Jurkat, Clone E6-1 (cell line): ENCODE results near the gene GPI. TPM values are rescaled to one million over a fixed set of nuclear protein-coding genes. Genes with fewer than 3 reads are reported as not detected.
"Not testable (repeated sequence)": the region's sequence is repeated elsewhere in the genome, so short reads cannot be mapped to it uniquely, and the experiment has no call there.

Experiments
- DNase-seq: peaks from one replicate; pipeline ENCODE4 v3.0.0-alpha.2; 2011; ENCODE audit warnings: low read depth, low spot score
- H3K4me3 ChIP-seq: 2 replicates; pipeline ENCODE4 v1.5.1; 2011; ENCODE audit warnings: mild to moderate bottlenecking, low read length, control low read depth, moderate library complexity
- polyA plus RNA-seq: library from polyadenylated mRNA; unstranded; fragments of >200 nt; gene quantifications from one replicate; pipeline ENCODE4 v1.2.1, GENCODE V29; 2012; ENCODE audit warnings: missing spikeins; ENCODE audit not compliant: insufficient read length, insufficient read depth

Gene GPI
- polyA plus RNA-seq, result 407 TPM

DNA sequence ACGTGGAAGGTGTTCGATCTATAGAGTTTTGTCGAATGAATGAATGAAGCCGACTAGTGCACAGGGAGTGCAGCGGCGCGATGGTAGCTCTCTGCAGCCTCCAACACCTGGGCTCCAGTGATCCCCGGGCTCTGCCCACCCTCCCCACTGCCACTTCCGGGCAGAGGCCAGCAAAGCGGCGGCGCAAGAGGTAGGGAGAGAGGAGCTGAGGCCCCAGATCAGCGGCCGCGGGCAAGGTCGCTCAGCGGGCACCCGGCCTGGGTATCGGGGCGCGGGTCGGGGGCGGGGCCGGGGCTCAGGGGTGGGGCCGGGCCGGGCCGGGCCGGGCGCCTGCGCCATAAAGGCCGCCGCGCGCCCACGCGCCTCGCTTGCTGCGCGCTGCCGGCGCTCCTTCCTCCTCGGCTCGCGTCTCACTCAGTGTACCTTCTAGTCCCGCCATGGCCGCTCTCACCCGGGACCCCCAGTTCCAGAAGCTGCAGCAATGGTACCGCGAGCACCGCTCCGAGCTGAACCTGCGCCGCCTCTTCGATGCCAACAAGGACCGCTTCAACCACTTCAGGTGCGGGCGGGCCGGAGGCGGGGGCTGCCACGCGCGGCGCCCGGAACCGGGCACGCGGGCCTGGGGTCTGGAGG is at the start of gene GPI:
Gene GPI (plus strand): TSS at position 367 of the 633 bp plus-strand sequence. CDS start 71 bp downstream, at position 438.
- peak; percentile 50 for DNase-seq

DNA sequence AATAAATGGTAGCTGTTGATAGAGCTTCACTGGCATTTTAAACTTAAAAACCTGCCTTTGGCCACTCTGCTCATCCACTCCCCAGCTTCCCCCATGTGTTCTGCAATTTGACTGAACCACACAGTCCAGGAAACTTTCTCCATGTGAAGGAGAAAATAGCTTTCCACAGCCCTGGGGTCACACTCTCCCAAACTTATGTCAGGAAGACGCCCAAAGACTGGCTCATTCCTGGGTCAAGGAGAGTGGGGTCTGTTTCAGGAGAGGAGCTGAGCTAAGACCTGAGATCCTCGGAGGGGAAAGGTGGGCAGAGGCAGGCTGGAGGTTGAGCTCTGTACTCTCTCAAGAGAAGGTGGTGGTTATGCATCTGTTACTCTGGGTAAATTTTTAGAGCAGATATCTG is 48.7 kb upstream of the GPI start:
- no peak overlapping the region for H3K4me3 ChIP-seq

More for the DNA sequence above, at the start of gene GPI:
- H3K4me3 ChIP-seq, result peak within 1 kb of the TSS; percentile 92

GRCh38 chr19:34316741-34317301 is 48.2 kb upstream of the GPI start:
- H3K4me3 ChIP-seq, result no peak overlapping the region
- no peak for DNase-seq

More for the DNA sequence above, 48.7 kb upstream of the GPI start:
- no peak for DNase-seq

- no peak overlapping the region for H3K4me3 ChIP-seq
- no peak for DNase-seq
These were observed 47.6 kb upstream of the GPI start for GRCh38 chr19:34317311-34317927.

DNA sequence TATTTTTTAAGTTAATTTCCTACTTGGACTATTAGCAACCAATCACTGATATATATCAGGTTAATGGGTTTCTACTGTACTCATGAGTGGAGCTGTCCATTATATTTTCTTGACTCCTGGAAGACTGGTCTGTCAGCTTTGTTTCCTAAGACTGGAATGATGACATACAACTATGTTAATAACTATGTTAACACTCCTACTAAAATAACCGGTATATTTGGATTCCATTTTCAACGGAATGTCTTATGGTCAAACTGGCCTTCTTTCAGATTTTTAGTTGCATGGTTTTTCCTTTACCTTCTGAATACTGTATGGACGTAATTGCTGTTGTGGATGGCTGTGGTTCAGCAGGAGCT is 45.8 kb upstream of the GPI start:
- no peak for DNase-seq
- no peak overlapping the region for H3K4me3 ChIP-seq

- no peak for DNase-seq
These were observed 45.2 kb upstream of the GPI start for GRCh38 chr19:34319785-34320184.

DNA sequence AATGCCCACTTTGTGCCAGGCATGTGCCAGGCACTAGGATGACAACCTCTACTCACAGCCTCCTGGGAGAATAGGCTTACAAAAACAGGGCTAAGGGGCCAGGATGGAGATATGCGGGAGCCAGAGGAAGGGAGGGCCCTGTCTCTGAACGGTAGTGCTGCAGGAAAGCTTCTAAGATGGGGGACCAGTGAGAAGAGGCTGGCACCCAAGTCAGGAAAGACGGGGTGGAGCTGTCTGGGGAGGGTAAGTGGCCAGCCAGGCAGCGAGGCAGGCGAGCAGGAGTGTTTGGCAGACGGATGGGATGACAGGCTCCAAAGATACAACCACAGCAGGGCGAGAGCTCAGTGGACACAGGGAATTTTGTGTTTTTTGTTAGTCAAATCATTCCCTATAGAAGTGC is 44.7 kb upstream of the GPI start:
- no peak overlapping the region for H3K4me3 ChIP-seq
- DNase-seq, result no peak

More at GRCh38 chr19:34319785-34320184, 45.2 kb upstream of the GPI start:
- no peak overlapping the region for H3K4me3 ChIP-seq

DNA sequence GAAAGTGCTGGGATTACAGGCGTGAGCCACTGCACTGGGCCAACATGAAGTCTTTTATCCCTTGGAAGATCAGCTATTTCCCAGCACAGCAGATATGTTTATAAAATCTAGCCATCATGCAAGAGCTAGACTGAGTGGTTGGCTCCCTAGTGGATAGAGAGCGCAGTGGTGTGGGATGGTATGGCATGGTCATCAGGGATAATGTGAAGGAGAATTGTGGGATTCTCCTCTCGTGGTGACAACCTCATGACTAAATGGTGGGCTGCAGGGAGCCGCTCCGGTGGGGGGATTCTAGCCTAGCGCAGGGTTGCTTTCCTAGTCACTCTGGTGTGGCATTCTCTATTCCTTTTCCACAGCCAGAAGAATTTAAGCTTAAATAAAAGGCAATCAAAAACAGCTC is 43.3 kb upstream of the GPI start:
- H3K4me3 ChIP-seq, result no peak overlapping the region

DNA sequence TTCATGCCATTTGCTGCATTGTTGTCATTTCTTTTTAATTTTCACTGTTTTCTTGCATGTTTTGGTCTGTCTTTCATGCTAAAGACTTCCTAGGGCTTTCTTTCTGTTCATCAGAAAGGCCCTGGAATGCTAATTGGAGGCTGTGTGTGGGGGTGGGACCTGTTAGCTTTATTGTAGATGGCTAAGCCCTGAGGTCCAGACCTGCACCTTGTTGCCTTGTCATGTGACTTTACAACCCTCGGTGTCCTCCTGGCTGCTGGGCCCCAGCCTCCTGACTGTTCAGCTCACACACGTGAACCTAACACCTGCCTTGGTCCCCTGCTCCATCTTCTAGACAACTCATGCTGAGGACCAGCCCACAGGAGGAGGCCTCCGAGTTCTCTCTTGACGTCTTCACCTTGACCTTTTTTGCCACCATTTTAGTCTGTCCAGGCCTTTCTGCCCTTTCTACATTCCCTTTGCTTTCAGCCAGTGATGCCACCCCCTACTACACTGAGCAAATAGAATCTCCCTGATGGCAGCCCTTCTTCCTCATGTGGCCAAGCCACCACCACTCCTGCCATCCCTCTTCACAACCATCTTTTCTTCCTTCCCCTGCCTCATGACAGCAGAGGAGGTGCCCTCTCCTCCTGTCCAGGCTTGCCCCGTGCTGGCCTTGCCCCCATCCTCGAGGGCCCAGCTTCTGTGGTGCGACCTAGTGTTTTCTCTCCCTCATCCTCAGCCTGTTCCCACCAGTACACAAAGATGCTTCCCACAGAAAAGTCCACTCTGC is 41.4 kb upstream of the GPI start:
- DNase-seq, result no peak
- no peak overlapping the region for H3K4me3 ChIP-seq

More for the DNA sequence above, 43.3 kb upstream of the GPI start:
- no peak for DNase-seq

DNA sequence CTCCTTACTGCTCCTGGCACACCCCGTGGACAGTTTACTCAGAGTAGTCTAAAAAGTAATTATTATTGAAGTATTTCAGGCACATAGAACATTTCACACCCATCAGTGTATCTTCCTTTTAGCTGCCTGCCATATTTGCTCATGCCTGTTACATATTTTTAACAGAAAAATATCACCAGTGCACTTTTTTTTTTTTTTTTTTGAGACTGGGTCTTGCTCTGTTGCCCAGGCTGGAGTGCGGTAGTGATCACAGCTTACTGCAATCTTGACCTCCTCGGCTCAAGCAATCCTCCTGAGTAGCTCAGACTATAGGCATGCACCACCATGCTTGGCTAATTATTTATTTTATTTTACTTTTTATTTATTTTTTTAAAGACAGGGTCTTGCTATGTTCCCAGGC is 40.7 kb upstream of the GPI start:
- DNase-seq, result no peak
- no peak overlapping the region for H3K4me3 ChIP-seq

GRCh38 chr19:34325181-34325580 is 39.8 kb upstream of the GPI start:
- no peak overlapping the region for H3K4me3 ChIP-seq
- no peak for DNase-seq

GRCh38 chr19:34325981-34326787 is 38.8 kb upstream of the GPI start:
- DNase-seq, result no peak
- H3K4me3 ChIP-seq, result no peak overlapping the region

- DNase-seq, result no peak
- H3K4me3 ChIP-seq, result no peak overlapping the region
These were observed 37.1 kb upstream of the GPI start for GRCh38 chr19:34327851-34328250.

- DNase-seq, result no peak
These were observed 36.0 kb upstream of the GPI start for GRCh38 chr19:34328982-34329381.

DNA sequence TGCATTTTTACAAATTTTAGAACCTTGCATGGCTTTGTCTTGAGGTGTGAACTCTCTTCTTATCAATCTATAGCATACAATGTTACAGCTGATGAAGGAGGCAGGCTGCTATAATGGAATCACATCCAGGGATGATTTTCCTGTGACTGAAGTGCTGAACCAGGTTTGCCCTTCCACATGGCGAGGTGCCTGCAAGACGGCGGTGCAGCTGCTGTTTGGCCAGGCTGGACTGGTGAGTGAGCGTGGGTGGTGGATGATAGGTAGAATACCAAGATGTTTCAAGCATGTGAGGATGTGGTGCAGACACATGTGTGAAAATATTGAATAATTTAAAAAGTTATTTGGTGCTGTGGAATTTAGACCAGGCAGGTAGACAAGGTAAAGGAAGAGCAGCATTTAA is 34.9 kb upstream of the GPI start:
- H3K4me3 ChIP-seq, result no peak overlapping the region
- no peak for DNase-seq

More at GRCh38 chr19:34328982-34329381, 36.0 kb upstream of the GPI start:
- H3K4me3 ChIP-seq, result no peak overlapping the region

- DNase-seq, H3K4me3 ChIP-seq: not testable (repeated sequence)
These were observed 34.4 kb upstream of the GPI start for GRCh38 chr19:34330596-34330995.

DNA sequence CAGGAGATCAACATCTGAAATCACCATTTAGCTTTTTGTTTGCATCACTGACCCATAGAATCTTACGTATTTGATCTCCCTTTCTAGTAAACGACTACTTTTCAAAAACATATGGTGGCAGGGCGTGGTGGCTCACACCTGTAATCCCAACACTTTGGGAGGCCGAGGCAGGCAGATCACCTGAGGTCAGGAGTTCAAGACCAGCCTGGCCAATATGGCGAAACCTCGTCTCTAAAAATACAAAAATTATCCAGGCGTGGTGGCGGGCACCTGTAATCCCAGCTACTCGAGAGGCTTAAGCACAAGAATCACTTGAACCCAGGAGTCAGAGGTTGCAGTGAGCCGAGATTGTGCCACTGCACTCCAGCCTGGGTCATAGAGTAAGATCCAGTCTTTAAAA is 33.4 kb upstream of the GPI start:
- not testable (repeated sequence) for DNase-seq, H3K4me3 ChIP-seq

DNA sequence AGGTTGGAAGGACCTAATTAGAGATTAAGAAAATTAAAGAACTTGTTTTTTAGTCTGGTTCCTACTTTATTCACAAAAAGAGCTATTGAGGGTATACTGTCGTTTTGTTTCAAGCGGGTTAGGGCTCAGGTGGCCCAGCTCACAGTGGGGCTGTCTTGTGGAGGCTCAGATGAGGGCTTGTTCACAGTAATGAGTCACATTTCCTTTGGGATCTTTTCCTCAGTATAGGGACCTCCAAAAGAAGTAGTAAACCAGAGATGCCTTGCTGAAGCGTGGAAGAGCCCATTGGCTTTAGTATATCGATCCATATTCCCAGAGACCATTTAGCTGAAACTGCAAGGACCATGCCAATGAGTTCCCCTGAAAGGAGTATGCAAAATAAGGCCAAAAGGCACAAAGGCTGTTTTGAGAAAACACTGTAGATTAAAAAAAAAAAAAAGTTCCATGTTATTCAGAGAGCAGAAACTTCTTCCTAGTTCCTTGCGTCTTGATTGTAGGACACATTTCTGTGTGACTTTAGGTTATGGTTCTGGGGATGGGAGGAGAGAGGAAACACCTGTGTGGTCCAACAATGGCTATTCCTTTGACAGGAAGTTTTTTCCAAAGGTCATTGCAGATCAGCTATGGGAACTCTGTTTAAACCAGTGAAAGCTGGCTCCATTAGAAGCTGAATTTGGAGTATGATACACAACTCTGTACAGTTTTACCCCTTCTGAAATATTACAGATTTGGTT is 32.8 kb upstream of the GPI start:
- H3K4me3 ChIP-seq, result no peak overlapping the region
- no peak for DNase-seq
